GM13977 (cell line): ENCODE measurements around the gene CKAP5.

Experiments
- DNase-seq: peaks from one replicate; pipeline ENCODE4 v3.0.0; 2012; ENCODE audit warnings: low spot score
- CTCF ChIP-seq: IDR thresholded peaks from 2 replicates; pipeline ENCODE4 v1.5.1; 2012; ENCODE audit warnings: mild to moderate bottlenecking, control low read depth; ENCODE audit not compliant: insufficient read depth; ENCODE audit errors: extremely low read depth, missing control alignments
- in situ Hi-C: fragments of 300-500 bp; cut with MboI; formaldehyde crosslinking; loops from one replicate; pipeline ENCODE4 v1.12.0; 2022; ENCODE audit warnings: low sequenced_read_pairs, low pct_unique_long_range_greater_than_20kb, mixed read lengths, inconsistent platforms; ENCODE audit not compliant: unreplicated experiment

CKAP5 gene

GRCh38 chr11:46857666-46858065, 11.6 kb upstream of the CKAP5 start:
- DNase-seq, result no peak
- no peak for TF ChIP-seq CTCF
- in situ Hi-C loops, result no loop called here

GRCh38 chr11:46856605-46857343, 10.7 kb upstream of the CKAP5 start:
- no peak for DNase-seq
- TF ChIP-seq CTCF, result no peak
- in situ Hi-C loops, result no loop called here

GRCh38 chr11:46855863-46856262, 9.8 kb upstream of the CKAP5 start:
- in situ Hi-C loops, result no loop called here
- no peak for TF ChIP-seq CTCF
- DNase-seq, result no peak

- TF ChIP-seq CTCF, result no peak
- in situ Hi-C loops, result no loop called here
- no peak for DNase-seq
Measured at GRCh38 chr11:46855167-46855566, 9.1 kb upstream of the CKAP5 start.

GRCh38 chr11:46850829-46851380, 4.8 kb upstream of the CKAP5 start:
- DNase-seq, result no peak
- in situ Hi-C loops, result no loop called here
- TF ChIP-seq CTCF, result no peak

- no peak for TF ChIP-seq CTCF
- in situ Hi-C loops, result no loop called here
- DNase-seq, result no peak
Measured at GRCh38 chr11:46849631-46850030, 3.6 kb upstream of the CKAP5 start.
